ENCODE results near the gene PDE6H.

DNA sequence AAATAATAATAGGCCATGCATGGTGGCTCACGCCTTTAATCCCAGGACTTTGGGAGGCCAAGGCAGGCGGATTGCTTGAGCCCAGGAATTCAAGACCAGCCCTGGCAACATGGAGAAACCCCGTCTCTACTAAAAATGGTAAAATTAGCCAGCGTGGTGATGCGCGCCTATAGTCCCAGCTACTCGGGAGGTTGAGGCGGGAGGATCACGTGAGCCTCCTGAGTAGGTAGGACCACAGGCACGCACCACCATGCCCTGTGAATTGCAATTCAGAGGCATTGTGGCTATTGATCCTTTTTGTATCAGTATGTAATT is 13.8 kb upstream of the PDE6H start:
- TF ChIP-seq, protein P1, sequence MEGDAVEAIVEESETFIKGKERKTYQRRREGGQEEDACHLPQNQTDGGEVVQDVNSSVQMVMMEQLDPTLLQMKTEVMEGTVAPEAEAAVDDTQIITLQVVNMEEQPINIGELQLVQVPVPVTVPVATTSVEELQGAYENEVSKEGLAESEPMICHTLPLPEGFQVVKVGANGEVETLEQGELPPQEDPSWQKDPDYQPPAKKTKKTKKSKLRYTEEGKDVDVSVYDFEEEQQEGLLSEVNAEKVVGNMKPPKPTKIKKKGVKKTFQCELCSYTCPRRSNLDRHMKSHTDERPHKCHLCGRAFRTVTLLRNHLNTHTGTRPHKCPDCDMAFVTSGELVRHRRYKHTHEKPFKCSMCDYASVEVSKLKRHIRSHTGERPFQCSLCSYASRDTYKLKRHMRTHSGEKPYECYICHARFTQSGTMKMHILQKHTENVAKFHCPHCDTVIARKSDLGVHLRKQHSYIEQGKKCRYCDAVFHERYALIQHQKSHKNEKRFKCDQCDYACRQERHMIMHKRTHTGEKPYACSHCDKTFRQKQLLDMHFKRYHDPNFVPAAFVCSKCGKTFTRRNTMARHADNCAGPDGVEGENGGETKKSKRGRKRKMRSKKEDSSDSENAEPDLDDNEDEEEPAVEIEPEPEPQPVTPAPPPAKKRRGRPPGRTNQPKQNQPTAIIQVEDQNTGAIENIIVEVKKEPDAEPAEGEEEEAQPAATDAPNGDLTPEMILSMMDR (IDR thresholded peaks at IDR 0.05; ENCODE audit: low read depth, low read length, missing input control), result no peak
- TF ChIP-seq, protein P2, sequence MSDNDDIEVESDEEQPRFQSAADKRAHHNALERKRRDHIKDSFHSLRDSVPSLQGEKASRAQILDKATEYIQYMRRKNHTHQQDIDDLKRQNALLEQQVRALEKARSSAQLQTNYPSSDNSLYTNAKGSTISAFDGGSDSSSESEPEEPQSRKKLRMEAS (IDR thresholded peaks at IDR 0.05), result no peak
- TF ChIP-seq EGR1 (IDR thresholded peaks at IDR 0.05; ENCODE audit: low read depth in 2 of 2) (no peak), RAD21 (IDR thresholded peaks at IDR 0.05) (no peak), FOXA1 (IDR thresholded peaks at IDR 0.05) (no peak)
- TF ChIP-seq, protein P3, sequence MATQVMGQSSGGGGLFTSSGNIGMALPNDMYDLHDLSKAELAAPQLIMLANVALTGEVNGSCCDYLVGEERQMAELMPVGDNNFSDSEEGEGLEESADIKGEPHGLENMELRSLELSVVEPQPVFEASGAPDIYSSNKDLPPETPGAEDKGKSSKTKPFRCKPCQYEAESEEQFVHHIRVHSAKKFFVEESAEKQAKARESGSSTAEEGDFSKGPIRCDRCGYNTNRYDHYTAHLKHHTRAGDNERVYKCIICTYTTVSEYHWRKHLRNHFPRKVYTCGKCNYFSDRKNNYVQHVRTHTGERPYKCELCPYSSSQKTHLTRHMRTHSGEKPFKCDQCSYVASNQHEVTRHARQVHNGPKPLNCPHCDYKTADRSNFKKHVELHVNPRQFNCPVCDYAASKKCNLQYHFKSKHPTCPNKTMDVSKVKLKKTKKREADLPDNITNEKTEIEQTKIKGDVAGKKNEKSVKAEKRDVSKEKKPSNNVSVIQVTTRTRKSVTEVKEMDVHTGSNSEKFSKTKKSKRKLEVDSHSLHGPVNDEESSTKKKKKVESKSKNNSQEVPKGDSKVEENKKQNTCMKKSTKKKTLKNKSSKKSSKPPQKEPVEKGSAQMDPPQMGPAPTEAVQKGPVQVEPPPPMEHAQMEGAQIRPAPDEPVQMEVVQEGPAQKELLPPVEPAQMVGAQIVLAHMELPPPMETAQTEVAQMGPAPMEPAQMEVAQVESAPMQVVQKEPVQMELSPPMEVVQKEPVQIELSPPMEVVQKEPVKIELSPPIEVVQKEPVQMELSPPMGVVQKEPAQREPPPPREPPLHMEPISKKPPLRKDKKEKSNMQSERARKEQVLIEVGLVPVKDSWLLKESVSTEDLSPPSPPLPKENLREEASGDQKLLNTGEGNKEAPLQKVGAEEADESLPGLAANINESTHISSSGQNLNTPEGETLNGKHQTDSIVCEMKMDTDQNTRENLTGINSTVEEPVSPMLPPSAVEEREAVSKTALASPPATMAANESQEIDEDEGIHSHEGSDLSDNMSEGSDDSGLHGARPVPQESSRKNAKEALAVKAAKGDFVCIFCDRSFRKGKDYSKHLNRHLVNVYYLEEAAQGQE (IDR thresholded peaks at IDR 0.05), result no peak

All from liver (tissue), 3 donors.